ENCODE measurements around the gene ERAP2. TPM values are rescaled to one million over a fixed set of nuclear protein-coding genes. Genes with fewer than 3 reads are reported as not detected.

The ERAP2 gene
- total RNA-seq, 1 donor from 2014 or later, result 6.1 TPM

GRCh38 chr5:96957254-96958049, 81.2 kb downstream of the ERAP2 start:
- FAIRE-seq (no peak), DNase-seq (ENCODE audit: low spot score in 2 of 2) (no peak)

- FAIRE-seq (no peak), DNase-seq (ENCODE audit: low spot score in 2 of 2) (no peak)
These were observed 82.7 kb downstream of the ERAP2 start for GRCh38 chr5:96958977-96959376.

DNA sequence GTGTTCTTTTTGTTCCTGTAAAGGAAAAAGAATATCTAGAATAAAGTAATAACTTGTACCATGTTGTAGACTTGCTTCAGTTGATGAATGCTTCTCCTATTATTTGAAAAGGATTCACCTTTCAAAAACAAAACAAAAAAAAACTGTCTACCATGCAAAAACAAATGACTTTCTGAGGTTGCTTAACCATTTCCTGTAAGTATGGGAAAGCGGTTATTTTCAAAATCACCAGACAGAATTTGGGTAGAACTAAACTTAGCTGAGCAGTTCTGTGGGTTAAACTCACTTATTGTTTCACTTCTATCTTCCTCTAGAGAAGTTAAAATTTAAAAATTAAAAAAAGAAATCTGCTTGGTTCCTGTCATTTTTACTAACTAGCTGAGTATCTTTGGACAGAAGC, 84.8 kb downstream of the ERAP2 start:
- FAIRE-seq, result no peak
- no peak for DNase-seq (ENCODE audit: low spot score in 2 of 2)

- FAIRE-seq (no peak), DNase-seq (ENCODE audit: low spot score in 2 of 2) (no peak)
These were observed 86.3 kb downstream of the ERAP2 start for GRCh38 chr5:96962540-96962991.

- FAIRE-seq (no peak), DNase-seq (ENCODE audit: low spot score in 2 of 2) (peak in 1 of 2 donors; percentile 9)
These were observed 87.0 kb downstream of the ERAP2 start for GRCh38 chr5:96963267-96963666.

DNA sequence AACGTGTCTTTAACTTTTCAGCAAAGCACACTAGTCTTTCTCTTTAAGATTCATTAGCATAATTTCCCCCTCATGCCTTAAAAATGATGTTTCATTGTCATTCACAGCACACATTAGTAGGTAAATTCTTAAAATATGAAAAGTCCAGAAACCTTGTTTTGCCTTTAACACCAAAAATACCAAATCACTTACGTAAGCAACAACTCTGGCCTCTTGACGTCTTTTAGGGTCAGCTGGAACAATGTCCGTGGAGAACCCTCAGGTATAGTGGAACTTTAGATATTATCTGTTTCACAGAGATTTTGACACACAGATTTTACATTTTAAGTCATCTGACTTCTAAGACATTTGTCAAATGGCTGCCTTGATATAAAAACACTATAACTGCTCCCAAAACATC, 90.5 kb downstream of the ERAP2 start:
- FAIRE-seq (no peak), DNase-seq (ENCODE audit: low spot score in 2 of 2) (no peak)

DNA sequence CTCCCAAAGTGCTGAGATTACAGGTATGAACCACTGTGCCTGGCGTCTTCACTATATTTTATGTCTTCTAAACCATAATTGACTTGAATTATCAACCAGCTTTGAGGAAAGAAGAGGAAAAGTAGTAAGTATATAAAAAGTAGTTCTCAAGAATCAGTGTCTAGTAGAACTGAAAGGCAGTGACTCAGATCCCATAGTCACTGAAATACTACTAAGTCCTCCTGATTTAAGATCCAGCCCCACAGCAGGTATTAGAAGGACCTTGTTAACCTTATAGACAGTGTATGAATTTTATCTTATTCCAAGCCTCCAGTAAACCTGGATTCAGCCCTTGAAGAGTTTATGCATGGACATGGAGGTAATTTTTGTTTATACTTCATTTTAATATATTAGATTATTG, 91.1 kb downstream of the ERAP2 start:
- no peak for FAIRE-seq

GRCh38 chr5:96968074-96968473, 91.8 kb downstream of the ERAP2 start:
- DNase-seq (ENCODE audit: low spot score in 2 of 2) (no peak), FAIRE-seq (no peak)

More for the DNA sequence above, 91.1 kb downstream of the ERAP2 start:
- no peak for DNase-seq (ENCODE audit: low spot score in 2 of 2)

- no peak for DNase-seq (ENCODE audit: low spot score in 2 of 2)
- no peak for FAIRE-seq
These were observed 92.3 kb downstream of the ERAP2 start for GRCh38 chr5:96968614-96969013.

Small RNA genes within 50 kb of the gene (small RNA-seq; reads per million reads assigned to genes)
- gene RF00019, result not detected

Other genes starting within 250 kb of the ERAP2 start
- gene CAST, start 214.1 kb upstream of the ERAP2 start, total RNA-seq, result 9.4 TPM
- 12.6 TPM for gene ERAP1, start 68.6 kb upstream of the ERAP2 start, total RNA-seq
- 49.7 TPM for gene LNPEP, start 59.6 kb downstream of the ERAP2 start, total RNA-seq

Measured in frontal cortex (tissue), 4 donors.